NB4 (cell line): ENCODE measurements around the gene TMEM11.

Experiments used
- CTCF ChIP-seq: IDR thresholded peaks from one replicate; pipeline ENCODE4 v1.5.1; 2012; ENCODE audit warnings: low read depth, low read length
- POLR2A ChIP-seq: IDR thresholded peaks from 2 replicates; pipeline ENCODE4 v1.6.1; 2011; ENCODE audit warnings: mild to moderate bottlenecking; ENCODE audit not compliant: insufficient read length; ENCODE audit errors: extremely low read depth

- TF ChIP-seq CTCF (no peak), POLR2A (no peak)
These were observed 32.7 kb upstream of the TMEM11 start for GRCh38 chr17:21246698-21247097.
